OCI-LY1 (cell line): Measurements from ENCODE around the gene SEL1L3.

Experiments
- H2AFZ ChIP-seq: fragments of 200-600 bp; sonication (generic), shearing (Covaris generic); 2 replicates; pipeline ENCODE4 v1.6.0; 2014; ENCODE audit warnings: antibody characterized with exemption, mild to moderate bottlenecking, low read length
- H3F3A ChIP-seq: fragments of 200-600 bp; sonication (generic), shearing (Covaris generic); 2 replicates; pipeline ENCODE4 v1.6.0; 2014; ENCODE audit warnings: mild to moderate bottlenecking, antibody characterized with exemption, low read length, moderate library complexity; ENCODE audit not compliant: insufficient read depth
- H3K27ac ChIP-seq: fragments of 200-600 bp; sonication (generic); 2 replicates; pipeline ENCODE4 v1.5.1; 2014; ENCODE audit warnings: low read length, mixed run types, mild to moderate bottlenecking, low read depth; ENCODE audit not compliant: poor library complexity, severe bottlenecking
- H3K27me3 ChIP-seq: fragments of 200-600 bp; sonication (generic); 2 replicates; pipeline ENCODE4 v1.6.0; 2014; ENCODE audit warnings: antibody characterized with exemption, mild to moderate bottlenecking, low read length, moderate library complexity; ENCODE audit not compliant: insufficient read depth
- H3K36me3 ChIP-seq: fragments of 200-600 bp; sonication (generic); 2 replicates; pipeline ENCODE4 v1.6.1; 2014; ENCODE audit warnings: mild to moderate bottlenecking, antibody characterized with exemption, low read length, moderate library complexity, mixed read lengths; ENCODE audit not compliant: insufficient read depth
- H3K4me1 ChIP-seq: fragments of 200-600 bp; sonication (generic); 2 replicates; pipeline ENCODE4 v1.5.1; 2014; ENCODE audit warnings: mild to moderate bottlenecking, low read length, moderate library complexity; ENCODE audit not compliant: insufficient read depth, severe bottlenecking
- H3K4me2 ChIP-seq: fragments of 200-600 bp; sonication (generic), shearing (Covaris generic); 2 replicates; pipeline ENCODE4 v1.6.1; 2014; ENCODE audit warnings: low read length
- H3K4me3 ChIP-seq: fragments of 200-600 bp; sonication (generic); 2 replicates; pipeline ENCODE4 v1.5.1; 2014; ENCODE audit warnings: low read length, low read depth, mild to moderate bottlenecking, mixed read lengths; ENCODE audit not compliant: poor library complexity, severe bottlenecking
- H3K79me2 ChIP-seq: fragments of 200-600 bp; shearing (Covaris generic); 2 replicates; pipeline ENCODE4 v1.6.1; 2016; ENCODE audit warnings: mixed run types, low read length, mixed read lengths; ENCODE audit not compliant: insufficient read depth
- H3K9ac ChIP-seq: fragments of 200-600 bp; sonication (generic), shearing (Covaris generic); 2 replicates; pipeline ENCODE4 v1.6.1; 2014; ENCODE audit warnings: mild to moderate bottlenecking, low read length, mixed read lengths
- H3K9me2 ChIP-seq: fragments of 200-600 bp; sonication (generic), shearing (Covaris generic); 2 replicates; pipeline ENCODE4 v1.6.1; 2014; ENCODE audit warnings: low read depth, mild to moderate bottlenecking, low read length, mixed read lengths
- H3K9me3 ChIP-seq: fragments of 200-600 bp; shearing (Covaris generic); 2 replicates; pipeline ENCODE4 v1.6.1; 2014; ENCODE audit warnings: low read length, mixed read lengths
- H4K20me1 ChIP-seq: fragments of 200-600 bp; sonication (generic), shearing (Covaris generic); 2 replicates; pipeline ENCODE4 v1.6.0; 2016; ENCODE audit warnings: mild to moderate bottlenecking, low read length; ENCODE audit not compliant: insufficient read depth
- EZH2 ChIP-seq: fragments of 200-600 bp; sonication (generic), shearing (Covaris generic); IDR thresholded peaks from 2 replicates; pipeline ENCODE4 v1.8.0; 2017; ENCODE audit warnings: borderline replicate concordance, mixed run types, mild to moderate bottlenecking, antibody characterized with exemption, low read length, moderate library complexity, mixed read lengths
- TF ChIP-seq, protein P1 (sequence below): fragments of 200-600 bp; sonication (generic), shearing (Covaris generic); IDR thresholded peaks from 2 replicates; pipeline ENCODE4 v1.5.1; 2017; ENCODE audit warnings: mild to moderate bottlenecking, antibody characterized with exemption, low read length, moderate library complexity, mixed read lengths

The SEL1L3 gene

DNA sequence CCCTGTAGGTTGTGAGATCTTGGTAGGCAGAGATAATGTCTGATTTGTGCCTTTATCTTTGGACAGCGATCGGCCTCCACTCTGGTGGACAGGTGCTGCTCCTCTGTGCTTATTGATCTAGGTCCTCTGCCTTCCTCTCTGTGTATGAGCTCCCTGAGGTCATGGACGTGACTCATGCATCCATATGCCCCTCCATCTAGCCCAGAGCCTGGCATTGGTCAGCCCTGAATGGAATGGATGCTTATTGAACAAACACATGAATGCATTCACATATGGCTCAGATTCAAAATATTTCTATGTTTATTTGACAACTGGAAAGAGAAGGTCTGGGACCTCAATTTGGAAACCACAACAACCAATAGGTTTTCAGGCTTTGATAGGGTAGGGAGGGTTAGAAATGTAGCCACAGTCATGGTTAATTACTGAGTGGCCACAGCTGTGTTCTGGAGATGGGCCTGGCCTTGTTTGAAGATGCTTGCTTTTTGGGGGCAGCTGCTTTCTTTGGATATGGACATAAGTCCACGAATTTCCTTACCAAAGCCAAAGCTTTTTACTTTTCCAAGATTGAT, 76.2 kb downstream of the SEL1L3 start:
- Histone ChIP-seq H3F3A (no peaks in the 10 kb centered on the region), H2AFZ (no peak overlapping the region), H3K27me3 (no peaks in the 10 kb centered on the region), H3K9me2 (no peaks in the 10 kb centered on the region), H3K27ac (no peak overlapping the region), H3K36me3 (peaks cover 89% of the 10 kb centered on the region), H3K9ac (no peak overlapping the region), H3K4me1 (no peaks in the 10 kb centered on the region), H3K4me2 (no peak overlapping the region), H3K9me3 (no peaks in the 10 kb centered on the region), H4K20me1 (no peaks in the 10 kb centered on the region), H3K4me3 (no peak overlapping the region), H3K79me2 (no peaks in the 10 kb centered on the region)
- no peak for TF ChIP-seq EZH2
- TF ChIP-seq, protein P1, sequence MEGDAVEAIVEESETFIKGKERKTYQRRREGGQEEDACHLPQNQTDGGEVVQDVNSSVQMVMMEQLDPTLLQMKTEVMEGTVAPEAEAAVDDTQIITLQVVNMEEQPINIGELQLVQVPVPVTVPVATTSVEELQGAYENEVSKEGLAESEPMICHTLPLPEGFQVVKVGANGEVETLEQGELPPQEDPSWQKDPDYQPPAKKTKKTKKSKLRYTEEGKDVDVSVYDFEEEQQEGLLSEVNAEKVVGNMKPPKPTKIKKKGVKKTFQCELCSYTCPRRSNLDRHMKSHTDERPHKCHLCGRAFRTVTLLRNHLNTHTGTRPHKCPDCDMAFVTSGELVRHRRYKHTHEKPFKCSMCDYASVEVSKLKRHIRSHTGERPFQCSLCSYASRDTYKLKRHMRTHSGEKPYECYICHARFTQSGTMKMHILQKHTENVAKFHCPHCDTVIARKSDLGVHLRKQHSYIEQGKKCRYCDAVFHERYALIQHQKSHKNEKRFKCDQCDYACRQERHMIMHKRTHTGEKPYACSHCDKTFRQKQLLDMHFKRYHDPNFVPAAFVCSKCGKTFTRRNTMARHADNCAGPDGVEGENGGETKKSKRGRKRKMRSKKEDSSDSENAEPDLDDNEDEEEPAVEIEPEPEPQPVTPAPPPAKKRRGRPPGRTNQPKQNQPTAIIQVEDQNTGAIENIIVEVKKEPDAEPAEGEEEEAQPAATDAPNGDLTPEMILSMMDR, result no peak

DNA sequence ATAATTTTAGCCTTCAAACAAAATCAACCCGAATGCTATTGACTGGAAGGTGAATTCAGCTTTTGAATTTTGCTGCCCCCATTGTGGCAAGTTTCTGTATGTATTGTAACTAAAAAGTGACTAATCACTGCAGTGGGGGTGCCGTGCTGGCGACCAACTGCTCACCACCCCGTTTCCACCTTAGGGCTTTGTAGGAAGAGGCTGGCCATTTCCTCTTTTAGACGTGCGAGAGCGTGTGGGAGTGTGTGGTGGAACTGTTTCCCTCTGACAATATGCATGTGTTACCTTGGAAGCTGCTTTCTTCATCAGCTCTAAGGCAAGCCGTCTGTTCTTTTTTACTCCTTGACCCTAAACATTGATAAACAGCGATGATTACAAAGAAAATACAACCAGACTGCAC, 78.8 kb downstream of the SEL1L3 start:
- Histone ChIP-seq H3K9me2 (no peaks in the 10 kb centered on the region), H3K79me2 (no peaks in the 10 kb centered on the region), H2AFZ (no peak overlapping the region), H3K4me1 (no peaks in the 10 kb centered on the region), H3K36me3 (peaks cover 91% of the 10 kb centered on the region), H3K9me3 (no peaks in the 10 kb centered on the region), H3K27me3 (no peaks in the 10 kb centered on the region), H3K27ac (no peak overlapping the region), H3K9ac (no peak overlapping the region), H4K20me1 (no peaks in the 10 kb centered on the region), H3K4me3 (no peak overlapping the region), H3K4me2 (no peak overlapping the region), H3F3A (no peaks in the 10 kb centered on the region)
- TF ChIP-seq, protein P1, result no peak
- no peak for TF ChIP-seq EZH2

DNA sequence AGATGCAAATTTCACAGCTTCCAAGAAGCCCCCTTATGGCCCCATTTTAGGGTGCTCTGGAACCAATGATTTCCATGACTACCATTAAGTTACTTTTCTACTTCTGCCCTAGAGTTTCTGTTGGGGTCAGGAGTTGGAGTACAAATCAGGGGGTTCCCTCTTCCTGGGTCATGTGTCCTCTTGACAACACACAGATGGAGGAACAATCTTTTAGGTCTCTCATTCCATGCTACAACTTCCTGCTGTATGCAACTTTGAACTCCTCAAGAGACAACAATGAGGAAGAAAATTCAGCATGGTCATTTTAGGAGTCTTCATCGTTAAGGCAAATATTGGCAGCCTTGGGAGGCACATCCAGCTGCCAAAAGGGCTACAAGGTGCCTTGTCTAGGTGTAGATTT, 79.7 kb downstream of the SEL1L3 start:
- H3K4me2 ChIP-seq, result no peak overlapping the region
- no peaks in the 10 kb centered on the region for H4K20me1 ChIP-seq
- H3K27ac ChIP-seq, result no peak overlapping the region
- no peaks in the 10 kb centered on the region for H3K27me3 ChIP-seq
- H3K9me3 ChIP-seq, result no peaks in the 10 kb centered on the region
- no peaks in the 10 kb centered on the region for H3F3A ChIP-seq
- no peak overlapping the region for H3K9ac ChIP-seq
- peaks cover 89% of the 10 kb centered on the region for H3K36me3 ChIP-seq
- H2AFZ ChIP-seq, result no peak overlapping the region
- no peaks in the 10 kb centered on the region for H3K79me2 ChIP-seq
- H3K4me1 ChIP-seq, result no peaks in the 10 kb centered on the region
- TF ChIP-seq EZH2, result no peak
- TF ChIP-seq, protein P1, result no peak
- H3K4me3 ChIP-seq, result no peak overlapping the region
- H3K9me2 ChIP-seq, result no peaks in the 10 kb centered on the region
